A549 (cell line): ENCODE results near the gene ITGA11. TPM values are rescaled to one million over a fixed set of nuclear protein-coding genes. Genes with fewer than 3 reads are reported as not detected.

Experiments
- ATAC-seq, 2 experiments: fragments of 200-7000 bp in 1 of 2; fragments of >200 bp in 1 of 2; cut with Nextera tagmentation in 1 of 2; cut with Tn5 transposase in 1 of 2; 3 replicates each; pipeline versions ENCODE4 v1.8.0 to v1.9.1; 2018 to 2020; ENCODE audit warnings: mild to moderate bottlenecking in 1 of 2, moderate library complexity in 1 of 2
- CTCF ChIA-PET: fragments of 300-600 bp; sonication (Branson Sonifier 250); formaldehyde crosslinking; extraction: SDS; loops from one replicate; lab custom pipeline; 2021; ENCODE audit warnings: antibody characterized with exemption, inconsistent platforms; lab: Yijun Ruan, JAX
- POLR2A ChIA-PET: fragments of 350-600 bp; formaldehyde crosslinking; extraction: SDS; loops from one replicate; lab custom pipeline; 2021; ENCODE audit warnings: antibody characterized with exemption, inconsistent platforms; lab: Yijun Ruan, JAX
- DNase-seq, 2 experiments: peaks; one replicate each; pipeline versions ENCODE4 v3.0.0 to v3.0.0-alpha.2; 2011 to 2016; ENCODE audit warnings: low read depth in 1 of 2, low spot score in 1 of 2
- FAIRE-seq: peaks from 2 replicates; lab custom pipeline; 2011; peaks lifted over from hg19 to GRCh38; lab: Jason Lieb, UNC
- H3K27ac ChIP-seq, 2 experiments: fragments of >200 bp; sonication (Bioruptor Twin); formaldehyde crosslinking; 3 replicates each; pipeline ENCODE4 v1.5.1; 2016 to 2017
- H3K4me1 ChIP-seq: fragments of >200 bp; sonication (Bioruptor Twin); formaldehyde crosslinking; 3 replicates; pipeline ENCODE4 v1.6.1; 2016
- H3K4me2 ChIP-seq: fragments of >200 bp; sonication (Bioruptor Twin); formaldehyde crosslinking; 3 replicates; pipeline ENCODE4 v1.6.1; 2016
- H3K4me3 ChIP-seq: fragments of >200 bp; sonication (Bioruptor Twin); formaldehyde crosslinking; 3 replicates; pipeline ENCODE4 v1.5.1; 2016
- H3K9me3 ChIP-seq: fragments of >200 bp; sonication (Bioruptor Twin); formaldehyde crosslinking; 3 replicates; pipeline ENCODE4 v1.6.1; 2016
- CBX8 ChIP-seq: fragments of 200-600 bp; sonication (generic); IDR thresholded peaks from 2 replicates; pipeline ENCODE4 v1.6.1; 2016
- CHD2 ChIP-seq: fragments of 150-350 bp; IDR thresholded peaks from 2 replicates; pipeline ENCODE4 v1.6.1; 2014; ENCODE audit warnings: low read length; ENCODE audit not compliant: partially characterized antibody
- EP300 ChIP-seq, 2 experiments: fragments of >200 bp; sonication (Bioruptor Twin); formaldehyde crosslinking; IDR thresholded peaks; 2 replicates in 1 of 2; 3 replicates in 1 of 2; pipeline ENCODE4 v1.6.1; 2016 to 2017
- FOSL2 ChIP-seq, 2 experiments: fragments of 450-650 bp in 1 of 2; fragments of >200 bp in 1 of 2; sonication (Bioruptor Twin) in 1 of 2; formaldehyde crosslinking; IDR thresholded peaks; 2 replicates each; pipeline versions ENCODE4 v1.5.0 to v1.6.1; 2016 to 2020; ENCODE audit warnings: mild to moderate bottlenecking in 1 of 2, moderate library complexity in 1 of 2
- FOXS1 ChIP-seq: fragments of 250-450 bp; sonication (Bioruptor Pico); IDR thresholded peaks from 2 replicates; pipeline ENCODE4 v1.5.0; 2020; ENCODE audit warnings: mild to moderate bottlenecking, moderate library complexity
- GATA3 ChIP-seq: IDR thresholded peaks from 2 replicates; pipeline ENCODE4 v1.6.1; 2012; ENCODE audit warnings: borderline replicate concordance
- MAFK ChIP-seq: fragments of 450-650 bp; IDR thresholded peaks from 2 replicates; pipeline ENCODE4 v1.6.1; 2014; ENCODE audit not compliant: partially characterized antibody
- MAZ ChIP-seq: fragments of 150-350 bp; IDR thresholded peaks from 2 replicates; pipeline ENCODE4 v1.6.1; 2014; ENCODE audit warnings: antibody characterized with exemption, low read depth, low read length, borderline replicate concordance
- MYC ChIP-seq: IDR thresholded peaks from 2 replicates; pipeline ENCODE4 v1.6.1; 2012; ENCODE audit warnings: mild to moderate bottlenecking, inconsistent platforms, low read length, improper control_type of control experiment, borderline replicate concordance
- NR3C1 ChIP-seq: fragments of >200 bp; sonication (Bioruptor Twin); formaldehyde crosslinking; IDR thresholded peaks from 3 replicates; pipeline ENCODE4 v1.6.1; 2017
- POLR2A ChIP-seq: IDR thresholded peaks from 2 replicates; pipeline ENCODE4 v1.6.1; 2012; ENCODE audit warnings: mild to moderate bottlenecking, low read length
- RARB ChIP-seq: fragments of 250-450 bp; sonication (Bioruptor Pico); IDR thresholded peaks from 2 replicates; pipeline ENCODE4 v1.8.0; 2021; ENCODE audit warnings: mild to moderate bottlenecking, moderate library complexity
- RCOR1 ChIP-seq: fragments of 150-350 bp; IDR thresholded peaks from 2 replicates; pipeline ENCODE4 v1.6.1; 2014; ENCODE audit warnings: antibody characterized with exemption, low read length, low read depth
- RNF2 ChIP-seq: fragments of 200-600 bp; sonication (generic); IDR thresholded peaks from 2 replicates; pipeline ENCODE4 v1.6.1; 2016; ENCODE audit warnings: low read depth, mild to moderate bottlenecking, antibody characterized with exemption, moderate library complexity, borderline replicate concordance
- SMC3 ChIP-seq: fragments of >200 bp; sonication (Bioruptor Twin); formaldehyde crosslinking; IDR thresholded peaks from 3 replicates; pipeline ENCODE4 v1.6.1; 2018; ENCODE audit warnings: inconsistent platforms
- TP53 ChIP-seq: fragments of 250-450 bp; sonication (Bioruptor Pico); IDR thresholded peaks from 2 replicates; pipeline ENCODE4 v1.5.0; 2021; ENCODE audit warnings: mild to moderate bottlenecking, moderate library complexity
- ZSCAN20 ChIP-seq: fragments of 250-450 bp; sonication (Bioruptor Pico); IDR thresholded peaks from 2 replicates; pipeline ENCODE4 v1.8.0; 2022; ENCODE audit warnings: mild to moderate bottlenecking, moderate library complexity
- WGBS: methylation state at CpG from one replicate; pipeline ENCODE4 v1.1.6; 2017; ENCODE audit errors: missing lambda C conversion rate; 5-methylcytosine and 5-hydroxymethylcytosine counted together
- polyA plus RNA-seq, 4 experiments: library from polyadenylated mRNA; depleted of rRNA in 3 of 4; stranded (reverse); fragments of >200 nt; fragmentation: RNase III in 1 of 4; extraction: RNeasy Plus Mini Kit Qiagen cat#74134 plus additional on column Dnase treatment in 1 of 4; gene quantifications; 2 replicates in 3 of 4; 3 replicates in 1 of 4; pipeline ENCODE4 v1.2.3, GENCODE V29; 2011 to 2017
- TF ChIP-seq, protein P1 (sequence below): fragments of 200-600 bp; sonication (generic); IDR thresholded peaks from 2 replicates; pipeline ENCODE4 v1.6.1; 2016; ENCODE audit warnings: antibody characterized with exemption, mild to moderate bottlenecking, moderate library complexity
- TF ChIP-seq, protein P2 (sequence below): fragments of >200 bp; sonication (Bioruptor Twin); formaldehyde crosslinking; IDR thresholded peaks from 3 replicates; pipeline ENCODE4 v1.5.1; 2016
- TF ChIP-seq, protein P3 (sequence below): fragments of >200 bp; sonication (Bioruptor Twin); formaldehyde crosslinking; IDR thresholded peaks from 2 replicates; pipeline ENCODE4 v1.6.1; 2016
- TF ChIP-seq, protein P4 (sequence below): IDR thresholded peaks from 2 replicates; pipeline ENCODE4 v1.6.1; 2012
- TF ChIP-seq, protein P5 (sequence below): fragments of 250-450 bp; sonication (Bioruptor Pico); IDR thresholded peaks from 2 replicates; pipeline ENCODE4 v1.5.0; 2021; ENCODE audit warnings: mild to moderate bottlenecking, moderate library complexity, borderline replicate concordance
- TF ChIP-seq, protein P6 (sequence below): fragments of >200 bp; sonication (Bioruptor Twin); formaldehyde crosslinking; IDR thresholded peaks from 3 replicates; pipeline ENCODE4 v1.6.1; 2016

The ITGA11 gene
- polyA plus RNA-seq, 2 of the 4 experiments (the other 2 are of a cell fraction), result 8.3 to 17.2 TPM

DNA sequence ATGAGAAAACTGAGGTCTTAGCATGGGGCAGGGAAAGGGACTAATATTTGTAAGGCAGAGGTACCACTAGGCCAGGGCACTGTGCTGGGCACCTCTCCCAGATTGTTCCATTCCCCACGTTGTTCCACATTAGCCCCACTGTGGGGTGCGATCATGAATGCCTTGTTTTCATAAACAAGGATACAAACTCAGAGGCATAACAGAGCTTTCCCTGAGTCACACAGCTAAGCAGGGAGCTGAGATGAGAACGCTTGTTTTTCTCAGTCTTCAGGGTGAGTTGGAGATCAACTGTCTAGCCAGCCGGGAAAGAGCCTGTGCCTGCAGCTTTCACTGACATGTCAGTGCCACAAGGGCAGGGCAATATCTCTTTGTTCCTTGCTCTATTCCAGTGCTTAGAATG lies 47.9 kb upstream of the ITGA11 start:
- ChIA-PET CTCF (interaction anchor here (0.6 to 2.2 kb wide), 7 partner anchors 11 to 248 kb away, joined by 3 to 5 read pairs (median 4); no protein-coding TSS in a partner anchor), POLR2A (no interaction called here)
- no peak for TF ChIP-seq POLR2A
- no peak for TF ChIP-seq RARB
- TF ChIP-seq NR3C1, result no peak
- no peak for TF ChIP-seq ZSCAN20 (CRISPR knock-in tag)
- TF ChIP-seq MYC, result no peak
- TF ChIP-seq, protein P1, sequence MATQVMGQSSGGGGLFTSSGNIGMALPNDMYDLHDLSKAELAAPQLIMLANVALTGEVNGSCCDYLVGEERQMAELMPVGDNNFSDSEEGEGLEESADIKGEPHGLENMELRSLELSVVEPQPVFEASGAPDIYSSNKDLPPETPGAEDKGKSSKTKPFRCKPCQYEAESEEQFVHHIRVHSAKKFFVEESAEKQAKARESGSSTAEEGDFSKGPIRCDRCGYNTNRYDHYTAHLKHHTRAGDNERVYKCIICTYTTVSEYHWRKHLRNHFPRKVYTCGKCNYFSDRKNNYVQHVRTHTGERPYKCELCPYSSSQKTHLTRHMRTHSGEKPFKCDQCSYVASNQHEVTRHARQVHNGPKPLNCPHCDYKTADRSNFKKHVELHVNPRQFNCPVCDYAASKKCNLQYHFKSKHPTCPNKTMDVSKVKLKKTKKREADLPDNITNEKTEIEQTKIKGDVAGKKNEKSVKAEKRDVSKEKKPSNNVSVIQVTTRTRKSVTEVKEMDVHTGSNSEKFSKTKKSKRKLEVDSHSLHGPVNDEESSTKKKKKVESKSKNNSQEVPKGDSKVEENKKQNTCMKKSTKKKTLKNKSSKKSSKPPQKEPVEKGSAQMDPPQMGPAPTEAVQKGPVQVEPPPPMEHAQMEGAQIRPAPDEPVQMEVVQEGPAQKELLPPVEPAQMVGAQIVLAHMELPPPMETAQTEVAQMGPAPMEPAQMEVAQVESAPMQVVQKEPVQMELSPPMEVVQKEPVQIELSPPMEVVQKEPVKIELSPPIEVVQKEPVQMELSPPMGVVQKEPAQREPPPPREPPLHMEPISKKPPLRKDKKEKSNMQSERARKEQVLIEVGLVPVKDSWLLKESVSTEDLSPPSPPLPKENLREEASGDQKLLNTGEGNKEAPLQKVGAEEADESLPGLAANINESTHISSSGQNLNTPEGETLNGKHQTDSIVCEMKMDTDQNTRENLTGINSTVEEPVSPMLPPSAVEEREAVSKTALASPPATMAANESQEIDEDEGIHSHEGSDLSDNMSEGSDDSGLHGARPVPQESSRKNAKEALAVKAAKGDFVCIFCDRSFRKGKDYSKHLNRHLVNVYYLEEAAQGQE, result no peak
- TF ChIP-seq MAFK, result no peak
- no peak for TF ChIP-seq FOSL2 (IDR thresholded peaks at IDR 0.05)
- no peak for TF ChIP-seq FOSL2 (CRISPR knock-in tag; IDR thresholded peaks at IDR 0.05)
- TF ChIP-seq, protein P2, sequence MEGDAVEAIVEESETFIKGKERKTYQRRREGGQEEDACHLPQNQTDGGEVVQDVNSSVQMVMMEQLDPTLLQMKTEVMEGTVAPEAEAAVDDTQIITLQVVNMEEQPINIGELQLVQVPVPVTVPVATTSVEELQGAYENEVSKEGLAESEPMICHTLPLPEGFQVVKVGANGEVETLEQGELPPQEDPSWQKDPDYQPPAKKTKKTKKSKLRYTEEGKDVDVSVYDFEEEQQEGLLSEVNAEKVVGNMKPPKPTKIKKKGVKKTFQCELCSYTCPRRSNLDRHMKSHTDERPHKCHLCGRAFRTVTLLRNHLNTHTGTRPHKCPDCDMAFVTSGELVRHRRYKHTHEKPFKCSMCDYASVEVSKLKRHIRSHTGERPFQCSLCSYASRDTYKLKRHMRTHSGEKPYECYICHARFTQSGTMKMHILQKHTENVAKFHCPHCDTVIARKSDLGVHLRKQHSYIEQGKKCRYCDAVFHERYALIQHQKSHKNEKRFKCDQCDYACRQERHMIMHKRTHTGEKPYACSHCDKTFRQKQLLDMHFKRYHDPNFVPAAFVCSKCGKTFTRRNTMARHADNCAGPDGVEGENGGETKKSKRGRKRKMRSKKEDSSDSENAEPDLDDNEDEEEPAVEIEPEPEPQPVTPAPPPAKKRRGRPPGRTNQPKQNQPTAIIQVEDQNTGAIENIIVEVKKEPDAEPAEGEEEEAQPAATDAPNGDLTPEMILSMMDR, result no peak
- TF ChIP-seq CBX8, result no peak
- no peak for TF ChIP-seq SMC3
- TF ChIP-seq EP300 (IDR thresholded peaks at IDR 0.05), result no peak
- no peak for DNase-seq
- no peak for FAIRE-seq
- no peak overlapping the region for H3K4me2 ChIP-seq
- H3K4me3 ChIP-seq, result no peak overlapping the region
- 74% methylated on average over 4 of the region's 4 CpGs for WGBS
- H3K4me1 ChIP-seq, result no peaks in the 10 kb centered on the region
- no peak overlapping the region; a peak in 1 of 6 replicates for H3K27ac ChIP-seq
- no peak; a peak in 2 of 6 replicates for ATAC-seq
- H3K9me3 ChIP-seq, result no peaks in the 10 kb centered on the region

DNA sequence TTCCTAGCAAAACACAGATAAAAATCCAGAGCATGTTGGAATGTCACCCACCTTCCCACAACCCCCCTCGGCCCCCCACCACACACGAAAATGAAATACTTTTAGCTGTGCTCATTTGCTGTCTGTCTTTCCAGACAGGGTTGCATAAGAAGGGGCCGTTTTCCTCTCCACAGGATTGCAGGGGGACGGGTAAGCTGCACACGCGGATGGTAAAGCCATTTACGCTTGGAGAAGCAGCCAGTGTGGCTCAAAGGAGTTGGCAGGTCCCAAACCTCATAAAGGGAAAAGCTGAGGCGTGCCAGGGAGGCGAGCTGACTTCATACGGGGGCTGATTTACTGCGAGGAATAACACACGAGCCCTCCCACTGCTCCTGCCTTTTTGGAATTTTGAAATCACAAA lies 47.4 kb upstream of the ITGA11 start:
- no peaks in the 10 kb centered on the region for H3K4me1 ChIP-seq
- POLR2A ChIA-PET, result no interaction called here
- CTCF ChIA-PET, result interaction anchor here (0.6 to 2.2 kb wide), 7 partner anchors 10 to 249 kb away, joined by 3 to 5 read pairs (median 4); no protein-coding TSS in a partner anchor
- ATAC-seq, result no peak
- no peak for FAIRE-seq
- no peaks in the 10 kb centered on the region for H3K9me3 ChIP-seq
- H3K27ac ChIP-seq, result peak overlapping the region in 1 of 2 experiments; percentile 14; a peak in 1 of 6 replicates
- 58% methylated on average over 12 of the region's 12 CpGs for WGBS
- H3K4me3 ChIP-seq, result no peak overlapping the region
- DNase-seq, result no peak
- no peak overlapping the region for H3K4me2 ChIP-seq
- TF ChIP-seq, protein P3, sequence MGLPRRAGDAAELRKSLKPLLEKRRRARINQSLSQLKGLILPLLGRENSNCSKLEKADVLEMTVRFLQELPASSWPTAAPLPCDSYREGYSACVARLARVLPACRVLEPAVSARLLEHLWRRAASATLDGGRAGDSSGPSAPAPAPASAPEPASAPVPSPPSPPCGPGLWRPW, result no peak
- TF ChIP-seq, protein P1, result no peak
- TF ChIP-seq EP300 (IDR thresholded peaks at IDR 0.05) (no peak), TP53 (CRISPR knock-in tag) (no peak), GATA3 (no peak), RNF2 (no peak), MAZ (no peak), RCOR1 (no peak), FOXS1 (CRISPR knock-in tag) (no peak), CHD2 (no peak)
- TF ChIP-seq, protein P4, sequence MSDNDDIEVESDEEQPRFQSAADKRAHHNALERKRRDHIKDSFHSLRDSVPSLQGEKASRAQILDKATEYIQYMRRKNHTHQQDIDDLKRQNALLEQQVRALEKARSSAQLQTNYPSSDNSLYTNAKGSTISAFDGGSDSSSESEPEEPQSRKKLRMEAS, result no peak
- TF ChIP-seq, protein P5, sequence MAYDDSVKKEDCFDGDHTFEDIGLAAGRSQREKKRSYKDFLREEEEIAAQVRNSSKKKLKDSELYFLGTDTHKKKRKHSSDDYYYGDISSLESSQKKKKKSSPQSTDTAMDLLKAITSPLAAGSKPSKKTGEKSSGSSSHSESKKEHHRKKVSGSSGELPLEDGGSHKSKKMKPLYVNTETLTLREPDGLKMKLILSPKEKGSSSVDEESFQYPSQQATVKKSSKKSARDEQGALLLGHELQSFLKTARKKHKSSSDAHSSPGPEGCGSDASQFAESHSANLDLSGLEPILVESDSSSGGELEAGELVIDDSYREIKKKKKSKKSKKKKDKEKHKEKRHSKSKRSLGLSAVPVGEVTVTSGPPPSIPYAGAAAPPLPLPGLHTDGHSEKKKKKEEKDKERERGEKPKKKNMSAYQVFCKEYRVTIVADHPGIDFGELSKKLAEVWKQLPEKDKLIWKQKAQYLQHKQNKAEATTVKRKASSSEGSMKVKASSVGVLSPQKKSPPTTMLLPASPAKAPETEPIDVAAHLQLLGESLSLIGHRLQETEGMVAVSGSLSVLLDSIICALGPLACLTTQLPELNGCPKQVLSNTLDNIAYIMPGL (CRISPR knock-in tag), result no peak
- TF ChIP-seq, protein P6, sequence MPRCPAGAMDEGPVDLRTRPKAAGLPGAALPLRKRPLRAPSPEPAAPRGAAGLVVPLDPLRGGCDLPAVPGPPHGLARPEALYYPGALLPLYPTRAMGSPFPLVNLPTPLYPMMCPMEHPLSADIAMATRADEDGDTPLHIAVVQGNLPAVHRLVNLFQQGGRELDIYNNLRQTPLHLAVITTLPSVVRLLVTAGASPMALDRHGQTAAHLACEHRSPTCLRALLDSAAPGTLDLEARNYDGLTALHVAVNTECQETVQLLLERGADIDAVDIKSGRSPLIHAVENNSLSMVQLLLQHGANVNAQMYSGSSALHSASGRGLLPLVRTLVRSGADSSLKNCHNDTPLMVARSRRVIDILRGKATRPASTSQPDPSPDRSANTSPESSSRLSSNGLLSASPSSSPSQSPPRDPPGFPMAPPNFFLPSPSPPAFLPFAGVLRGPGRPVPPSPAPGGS, result no peak
